Left colon (tissue), 2 donors: ENCODE data around the gene ARNT2. TPM values are rescaled to one million over a fixed set of nuclear protein-coding genes. Genes with fewer than 3 reads are reported as not detected.

Experiments used
- ATAC-seq: fragments of 200-7000 bp; cut with Tn5 transposase; one replicate; pipeline ENCODE4 v1.9.1; 2020; ENCODE audit warnings: mild to moderate bottlenecking, moderate library complexity
- DNase-seq, 2 donors: peaks; one replicate each; pipeline ENCODE4 v3.0.0-alpha.2; 2020
- intact Hi-C, 2 donors: fragments of 100-400 bp; cut with DNase I in 1 of 2; cut with micrococcal nuclease in 1 of 2; formaldehyde crosslinking; loops; one replicate each; pipeline versions ENCODE4 v1.11.2 to v1.14.0; 2022; cut with DNase I, micrococcal nuclease
- total RNA-seq, 2 donors: library from RNA; stranded (reverse); fragmentation: NEBNext Ultra II Directional; extraction: Animal tissue kit (Norgen Biotek cat#: 25700); gene quantifications; one replicate each; pipeline ENCODE4 v1.2.1, GENCODE V29; 2021
- donor health status: DM: no; HTN: no; CAD: no.
- donor health status: DM: yes; HTN: yes; CAD: no.

The ARNT2 gene
- total RNA-seq, 2 donors from 2014 or later: 2.0 to 4.9 TPM

GRCh38 chr15:80457896-80458295 is 53.7 kb downstream of the ARNT2 start:
- DNase-seq: no peak
- no peak for ATAC-seq
- intact Hi-C loops: loop anchor here (5.0 to 10.0 kb wide), 2 partner anchors 319 to 327 kb away; partner anchors contain the start of gene CEMIP (in 1 of the 2)

- intact Hi-C loops: loop anchor here (5.0 to 10.0 kb wide), 2 partner anchors 319 to 326 kb away; partner anchors contain the start of gene CEMIP (in 1 of the 2)
- ATAC-seq: no peak
Observed at GRCh38 chr15:80458580-80458979, 54.4 kb downstream of the ARNT2 start.

GRCh38 chr15:80459380-80459779 is 55.2 kb downstream of the ARNT2 start:
- no peak for DNase-seq
- no peak for ATAC-seq
- intact Hi-C loops: loop anchor here (5.0 to 10.0 kb wide), 2 partner anchors 318 to 325 kb away; partner anchors contain the start of gene CEMIP (in 1 of the 2)

More at GRCh38 chr15:80458580-80458979, 54.4 kb downstream of the ARNT2 start:
- DNase-seq: no peak

GRCh38 chr15:80459818-80460217 is 55.6 kb downstream of the ARNT2 start:
- intact Hi-C loops: loop anchor here (5.0 to 10.0 kb wide), 2 partner anchors 317 to 325 kb away; partner anchors contain the start of gene CEMIP (in 1 of the 2)
- ATAC-seq (no peak), DNase-seq (no peak)

GRCh38 chr15:80461356-80462095 is 57.3 kb downstream of the ARNT2 start:
- intact Hi-C loops: no loop called here
- DNase-seq (peak in 1 of 2 donors; percentile 13), ATAC-seq (no peak)

- intact Hi-C loops: no loop called here
- no peak for DNase-seq
- no peak for ATAC-seq
Observed at GRCh38 chr15:80462111-80462510, 57.9 kb downstream of the ARNT2 start.

GRCh38 chr15:80462836-80463512 is 58.8 kb downstream of the ARNT2 start:
- intact Hi-C loops: no loop called here
- DNase-seq (no peak), ATAC-seq (no peak)

- intact Hi-C loops: no loop called here
- no peak for DNase-seq
- ATAC-seq: no peak
Observed at GRCh38 chr15:80464951-80465625, 60.9 kb downstream of the ARNT2 start.

- no peak for DNase-seq
- ATAC-seq: no peak
- intact Hi-C loops: no loop called here
Observed at GRCh38 chr15:80465626-80466005, 61.4 kb downstream of the ARNT2 start.

- intact Hi-C loops: no loop called here
- DNase-seq (no peak), ATAC-seq (no peak)
Observed at GRCh38 chr15:80466543-80466942, 62.4 kb downstream of the ARNT2 start.

- ATAC-seq: no peak
- no peak for DNase-seq
- intact Hi-C loops: no loop called here
Observed at GRCh38 chr15:80467311-80467714, 63.1 kb downstream of the ARNT2 start.

- DNase-seq (no peak), ATAC-seq (no peak)
- intact Hi-C loops: no loop called here
Observed at GRCh38 chr15:80468796-80469195, 64.6 kb downstream of the ARNT2 start.

- ATAC-seq: no peak
- intact Hi-C loops: no loop called here
- DNase-seq: no peak
Observed at GRCh38 chr15:80471881-80472280, 67.7 kb downstream of the ARNT2 start.

- intact Hi-C loops: no loop called here
- DNase-seq: no peak
- ATAC-seq: no peak
Observed at GRCh38 chr15:80473286-80474223, 69.4 kb downstream of the ARNT2 start.

- intact Hi-C loops: no loop called here
- DNase-seq: no peak
- ATAC-seq: no peak
Observed at GRCh38 chr15:80474224-80475215, 70.3 kb downstream of the ARNT2 start.

- intact Hi-C loops: no loop called here
- DNase-seq (no peak), ATAC-seq (no peak)
Observed at GRCh38 chr15:80475572-80475971, 71.4 kb downstream of the ARNT2 start.

GRCh38 chr15:80476036-80476435 is 71.9 kb downstream of the ARNT2 start:
- no peak for ATAC-seq
- intact Hi-C loops: no loop called here
- no peak for DNase-seq
